Heart right ventricle (tissue), 16 donors: ENCODE results near the gene KLRF2. TPM values are rescaled to one million over a fixed set of nuclear protein-coding genes. Genes with fewer than 3 reads are reported as not detected.

ENCODE experiments used
- ATAC-seq, 8 donors: fragments of 200-7000 bp; cut with Tn5 transposase; one replicate each; pipeline ENCODE4 v1.9.1; 2020; ENCODE audit warnings: mild to moderate bottlenecking in 8 of 8, moderate library complexity in 8 of 8, moderate number of reproducible peaks in 1 of 8
- DNase-seq, 2 donors: peaks; one replicate each; pipeline ENCODE4 v3.0.0-alpha.2; 2020
- H3K27ac ChIP-seq, 10 donors: fragments of 200-600 bp; sonication (generic) in 2 of 10; one replicate each; pipeline versions ENCODE4 v1.5.0 to v1.8.0; 2020 to 2022; ENCODE audit warnings: mild to moderate bottlenecking in 3 of 10
- H3K27me3 ChIP-seq, 7 donors: fragments of 200-600 bp; one replicate each; pipeline ENCODE4 v1.8.0; 2021 to 2022; ENCODE audit warnings: mild to moderate bottlenecking in 2 of 7
- H3K36me3 ChIP-seq, 9 donors: fragments of 200-600 bp; sonication (generic) in 1 of 9; one replicate each; pipeline versions ENCODE4 v1.5.0 to v1.8.0; 2020 to 2022; ENCODE audit warnings: mild to moderate bottlenecking in 2 of 9
- H3K4me1 ChIP-seq, 9 donors: fragments of 200-600 bp; sonication (generic) in 1 of 9; one replicate each; pipeline versions ENCODE4 v1.5.0 to v1.8.0; 2020 to 2022; ENCODE audit warnings: mild to moderate bottlenecking in 4 of 9
- H3K4me3 ChIP-seq, 10 donors: fragments of 200-600 bp; sonication (generic) in 2 of 10; one replicate each; pipeline versions ENCODE4 v1.5.0 to v1.8.0; 2020 to 2022; ENCODE audit warnings: mild to moderate bottlenecking in 7 of 10, moderate library complexity in 2 of 10
- H3K9me3 ChIP-seq, 11 donors: fragments of 200-600 bp in 10 of 11; sonication (generic) in 2 of 11; one replicate each; pipeline versions ENCODE4 v1.5.0 to v1.8.0; 2013 to 2022; ENCODE audit warnings: mild to moderate bottlenecking in 2 of 11, control low read depth in 1 of 11, moderate library complexity in 1 of 11
- WGBS, 2 donors: extraction: QIAGEN DNeasy Blood & Tissue Kit; methylation state at CpG; one replicate each; pipeline ENCODE4 v1.1.7; 2013; ENCODE audit warnings: inconsistent platforms in 1 of 2; 5-methylcytosine and 5-hydroxymethylcytosine counted together
- intact Hi-C, 10 donors: fragments of 100-400 bp; cut with DNase I; formaldehyde crosslinking; loops; one replicate each; pipeline versions ENCODE4 v1.11.1 to v1.14.2; 2022
- polyA plus RNA-seq, 2 donors: library from polyadenylated mRNA; stranded (reverse); fragments of 200-250 nt; gene quantifications; one replicate each; pipeline ENCODE4 v1.2.3, GENCODE V29; 2013
- total RNA-seq, 10 donors: library from RNA; stranded (reverse); fragmentation: NEBNext Ultra II Directional in 3 of 10; extraction: Animal tissue kit (Norgen Biotek cat#: 25700) in 3 of 10; gene quantifications; one replicate each; pipeline versions ENCODE4 v1.2.1 to v1.2.4, GENCODE V29; 2021 to 2023
- TF ChIP-seq, protein P1 (sequence below), 9 donors: fragments of 200-600 bp; sonication (generic) in 2 of 9; IDR thresholded peaks; one replicate each; pipeline versions ENCODE4 v1.5.0 to v1.8.0; 2021 to 2022; ENCODE audit warnings: antibody characterized with exemption in 9 of 9, mild to moderate bottlenecking in 5 of 9, moderate library complexity in 1 of 9
- donor health status: Arrhythmogenic right ventricular cardiomyopathy.
- donor health status: ischemic (EF 13 %, LVEDD 7.1; RV severe dilation, severe dysfunction).
- donor health status: healthy with polysubstance abuse.
- donor health status: DM: no; HTN: yes; CAD: no.
- donor health status: DM: no; HTN: no; CAD: no.
- donor health status: ischemic (EF 25% LVEDD 6.9; RV normal size, moderate dysfunction).
- donor health status: ischemic (EF 25% LVEDD 5.7; RV mildly dilated, moderate dysfunction).
- donor health status: healthy.
- donor health status: DM: yes; HTN: yes; CAD: no.
- donor health status: Ischemic cardiomyopathy.
- donor health status: ischemic (EF 35%, LVEDD 5.7; RV mildly dilated, moderate dysfunction).
- donor health status: nonischemic (EF 11% LVEDD 7.7; RV severe dilation, severe dysfunction).
- donor health status: DM: yes; HTN: yes; CAD: no.
- donor health status: PGD.
- donor health status: ischemic (EF 29% LVEDD 5.4; RV normal size, mild dysfunction).
- donor health status: nonischemic (EF 23%, LVEDD 6.1; RV moderate dilation, normal function).

The KLRF2 gene
- total and polyA plus RNA-seq, 12 donors, result not detected

DNA sequence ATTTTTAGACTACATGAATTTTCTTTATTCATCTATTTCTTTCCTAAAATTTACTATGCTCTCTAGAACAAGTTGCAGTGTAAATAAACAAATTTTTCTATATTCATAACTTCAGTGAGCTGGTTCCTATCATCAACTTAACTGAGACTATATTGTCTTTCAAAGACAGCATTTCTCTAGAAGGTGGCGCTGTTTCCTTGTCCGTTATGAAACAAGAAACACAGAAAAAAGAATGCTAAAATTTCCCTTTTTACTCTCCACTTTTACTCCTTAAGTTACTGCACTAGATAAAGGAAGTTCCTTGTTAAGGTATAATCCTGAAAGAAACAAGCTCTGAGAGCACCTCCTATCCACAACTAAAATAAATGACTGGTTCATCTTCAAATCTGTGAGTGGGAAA lies 59.1 kb downstream of the KLRF2 start:
- Histone ChIP-seq H3K36me3 (no peaks in the 10 kb centered on the region), H3K4me3 (no peak overlapping the region), H3K27ac (no peak overlapping the region), H3K27me3 (peaks cover 0 to 36% (median 0%) of the 10 kb centered on the region in 7 donors), H3K4me1 (peaks cover 0 to 11% (median 0%) of the 10 kb centered on the region in 9 donors), H3K9me3 (peaks cover 0 to 3% (median 0%) of the 10 kb centered on the region in 11 donors)
- DNase-seq, result no peak
- intact Hi-C loops, result no loop called here
- TF ChIP-seq, protein P1, sequence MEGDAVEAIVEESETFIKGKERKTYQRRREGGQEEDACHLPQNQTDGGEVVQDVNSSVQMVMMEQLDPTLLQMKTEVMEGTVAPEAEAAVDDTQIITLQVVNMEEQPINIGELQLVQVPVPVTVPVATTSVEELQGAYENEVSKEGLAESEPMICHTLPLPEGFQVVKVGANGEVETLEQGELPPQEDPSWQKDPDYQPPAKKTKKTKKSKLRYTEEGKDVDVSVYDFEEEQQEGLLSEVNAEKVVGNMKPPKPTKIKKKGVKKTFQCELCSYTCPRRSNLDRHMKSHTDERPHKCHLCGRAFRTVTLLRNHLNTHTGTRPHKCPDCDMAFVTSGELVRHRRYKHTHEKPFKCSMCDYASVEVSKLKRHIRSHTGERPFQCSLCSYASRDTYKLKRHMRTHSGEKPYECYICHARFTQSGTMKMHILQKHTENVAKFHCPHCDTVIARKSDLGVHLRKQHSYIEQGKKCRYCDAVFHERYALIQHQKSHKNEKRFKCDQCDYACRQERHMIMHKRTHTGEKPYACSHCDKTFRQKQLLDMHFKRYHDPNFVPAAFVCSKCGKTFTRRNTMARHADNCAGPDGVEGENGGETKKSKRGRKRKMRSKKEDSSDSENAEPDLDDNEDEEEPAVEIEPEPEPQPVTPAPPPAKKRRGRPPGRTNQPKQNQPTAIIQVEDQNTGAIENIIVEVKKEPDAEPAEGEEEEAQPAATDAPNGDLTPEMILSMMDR (IDR thresholded peaks at IDR 0.05), result peak in 2 of 9 donors; percentile 10 to 43
- no peak for ATAC-seq
- 28 to 32% methylated on average over 2 of the region's 2 CpGs for WGBS, 2 donors

DNA sequence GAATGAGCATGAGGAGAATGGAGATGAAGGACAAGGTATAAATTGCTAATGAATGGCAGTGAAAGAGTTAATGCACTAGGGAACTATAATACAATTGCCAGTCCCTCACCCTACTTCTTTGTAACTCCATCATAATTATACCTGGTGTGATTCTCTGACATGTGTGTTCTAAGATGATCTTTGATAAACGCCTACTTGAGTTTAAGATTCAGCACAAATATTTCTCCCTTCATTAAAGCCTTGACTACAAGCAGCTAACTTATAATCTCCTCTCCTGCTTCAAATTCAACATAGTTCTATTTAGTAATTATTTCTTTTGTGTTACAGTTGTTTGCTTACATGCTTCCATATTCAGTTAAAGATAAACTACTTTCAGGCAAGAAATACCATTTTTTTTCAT lies 60.5 kb downstream of the KLRF2 start:
- Histone ChIP-seq H3K4me3 (no peak overlapping the region), H3K36me3 (no peaks in the 10 kb centered on the region), H3K27ac (no peak overlapping the region), H3K9me3 (peaks cover 0 to 3% (median 0%) of the 10 kb centered on the region in 11 donors), H3K4me1 (peaks cover 0 to 11% (median 0%) of the 10 kb centered on the region in 9 donors), H3K27me3 (peaks cover 0 to 36% (median 0%) of the 10 kb centered on the region in 7 donors)
- intact Hi-C loops, result no loop called here
- DNase-seq (no peak), ATAC-seq (no peak)
- TF ChIP-seq, protein P1 (IDR thresholded peaks at IDR 0.05), result no peak
- WGBS, 2 donors, result 88 to 90% methylated on average over 1 of the region's 1 CpG

DNA sequence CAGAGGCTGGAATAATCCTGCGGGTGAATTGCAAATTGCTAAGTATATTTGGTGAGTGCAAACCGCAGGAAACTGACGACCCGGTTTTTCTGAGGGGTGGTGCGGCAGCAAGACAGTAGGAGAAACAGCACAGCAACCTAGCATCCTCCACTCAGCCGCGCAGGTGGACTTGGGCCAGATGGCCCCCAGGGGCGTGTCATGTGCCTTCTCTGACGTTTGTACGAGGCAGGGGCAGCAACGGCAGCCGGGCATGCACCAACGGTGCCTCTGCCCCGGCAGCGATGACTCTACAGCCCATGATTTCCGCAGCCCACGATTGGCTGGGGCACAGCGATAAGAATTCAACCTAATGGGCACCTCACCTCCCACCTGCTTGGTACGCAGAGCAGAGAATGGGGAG lies 62.0 kb downstream of the KLRF2 start:
- H3K9me3 ChIP-seq, result peaks cover 0 to 3% (median 0%) of the 10 kb centered on the region in 11 donors
- H3K4me1 ChIP-seq, result peaks cover 0 to 14% (median 0%) of the 10 kb centered on the region in 9 donors
- H3K4me3 ChIP-seq, result peak overlapping the region in 1 of 10 donors; percentile 15
- no peaks in the 10 kb centered on the region for H3K36me3 ChIP-seq
- DNase-seq, result no peak
- 47 to 49% methylated on average over 19 of the region's 19 CpGs for WGBS, 2 donors
- peak overlapping the region in 1 of 10 donors; percentile 11 for H3K27ac ChIP-seq
- TF ChIP-seq, protein P1 (IDR thresholded peaks at IDR 0.05), result no peak
- H3K27me3 ChIP-seq, result peaks cover 0 to 36% (median 0%) of the 10 kb centered on the region in 7 donors
- ATAC-seq, result no peak
- intact Hi-C loops, result no loop called here

DNA sequence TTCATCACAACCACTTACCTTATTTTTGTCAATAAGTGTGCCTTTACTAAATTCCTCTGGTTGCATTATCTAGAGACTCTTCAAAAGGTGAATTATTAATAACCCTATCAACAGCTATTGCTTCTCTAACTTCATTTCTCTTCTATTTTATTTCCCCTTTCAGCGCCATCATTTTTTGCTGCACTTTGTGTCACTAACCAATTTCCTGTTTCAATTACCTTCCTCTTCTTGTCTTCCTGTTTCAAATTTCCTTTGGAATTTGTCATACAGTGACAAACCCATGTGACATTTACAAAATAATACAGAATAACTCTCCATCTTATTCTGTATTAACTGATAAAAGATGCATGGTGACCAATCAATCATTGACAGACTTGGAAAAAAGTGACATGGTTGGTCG lies 63.1 kb downstream of the KLRF2 start:
- 75 to 76% methylated on average over 2 of the region's 2 CpGs for WGBS, 2 donors
- H3K27me3 ChIP-seq, result peaks cover 0 to 32% (median 0%) of the 10 kb centered on the region in 7 donors
- intact Hi-C loops, result no loop called here
- peaks cover 0 to under 1% (median 0%) of the 10 kb centered on the region in 11 donors for H3K9me3 ChIP-seq
- peaks cover 0 to 26% (median 0%) of the 10 kb centered on the region in 9 donors for H3K4me1 ChIP-seq
- TF ChIP-seq, protein P1 (IDR thresholded peaks at IDR 0.05), result no peak
- no peaks in the 10 kb centered on the region for H3K36me3 ChIP-seq
- no peak for DNase-seq
- H3K4me3 ChIP-seq, result no peak overlapping the region
- peak overlapping the region in 1 of 10 donors; percentile 62 for H3K27ac ChIP-seq
- no peak for ATAC-seq

Other genes with a start within 250 kb of the KLRF2 start
- 1 to 10 TPM; 1.6 to 9.5 (median 3.2) TPM for gene CLEC2D, start 211.8 kb upstream of the KLRF2 start, total RNA-seq
- gene CLEC2D, start 211.8 kb upstream of the KLRF2 start, polyA plus RNA-seq, result 10 to 100 TPM in 1 of 2 donors, 1 to 10 TPM in 1; 1.2 to 15.6 TPM
- 1 to 10 TPM in 1 of 10 donors, under 1 TPM in 1, not detected in 8; 0.54 to 3.6 TPM for gene CLECL1, start 148.4 kb upstream of the KLRF2 start, total RNA-seq
- under 1 TPM in 1 of 2 donors, not detected in 1; 0.25 TPM for gene CLECL1, start 148.4 kb upstream of the KLRF2 start, polyA plus RNA-seq
- gene CD69, start 120.6 kb upstream of the KLRF2 start, total RNA-seq, result 1 to 10 TPM in 3 of 10 donors, under 1 TPM in 5, not detected in 2; 0.17 to 6.2 (median 0.50) TPM
- under 1 TPM; 0.22 to 0.55 TPM for gene CD69, start 120.6 kb upstream of the KLRF2 start, polyA plus RNA-seq
- 1 to 10 TPM in 1 of 10 donors, under 1 TPM in 3, not detected in 6; 0.19 to 1.8 (median 0.40) TPM for gene KLRF1, start 54.0 kb upstream of the KLRF2 start, total RNA-seq
- 1 to 10 TPM in 1 of 2 donors, under 1 TPM in 1; 0.19 to 2.3 TPM for gene KLRF1, start 54.0 kb upstream of the KLRF2 start, polyA plus RNA-seq
- gene CLEC2B, start 12.1 kb upstream of the KLRF2 start, total RNA-seq, result 10 to 100 TPM in 1 of 10 donors, 1 to 10 TPM in 9; 2.6 to 13.9 (median 3.8) TPM
- 10 to 100 TPM in 1 of 2 donors, 1 to 10 TPM in 1; 4.6 to 10.3 TPM for gene CLEC2B, start 12.1 kb upstream of the KLRF2 start, polyA plus RNA-seq
- not detected for gene CLEC2A, start 50.9 kb downstream of the KLRF2 start, total RNA-seq
- gene CLEC2A, start 50.9 kb downstream of the KLRF2 start, polyA plus RNA-seq, result not detected
- 1 to 10 TPM in 4 of 10 donors, under 1 TPM in 5, not detected in 1; 0.20 to 8.9 (median 0.85) TPM for gene CLEC12A, start 89.9 kb downstream of the KLRF2 start, total RNA-seq
- under 1 TPM; 0.66 to 0.94 TPM for gene CLEC12A, start 89.9 kb downstream of the KLRF2 start, polyA plus RNA-seq
- not detected for gene CLEC1B, start 117.6 kb downstream of the KLRF2 start, total RNA-seq
- under 1 TPM in 1 of 2 donors, not detected in 1; 0.04 TPM for gene CLEC1B, start 117.6 kb downstream of the KLRF2 start, polyA plus RNA-seq
- under 1 TPM in 1 of 10 donors, not detected in 9; 0.81 TPM for gene CLEC12B, start 129.1 kb downstream of the KLRF2 start, total RNA-seq
- not detected for gene CLEC12B, start 129.1 kb downstream of the KLRF2 start, polyA plus RNA-seq
- gene CLEC9A, start 149.2 kb downstream of the KLRF2 start, total RNA-seq, result under 1 TPM in 3 of 10 donors, not detected in 7; 0.15 to 0.37 (median 0.22) TPM
- under 1 TPM in 1 of 2 donors, not detected in 1; 0.04 TPM for gene CLEC9A, start 149.2 kb downstream of the KLRF2 start, polyA plus RNA-seq
- gene CLEC1A, start 217.5 kb downstream of the KLRF2 start, total RNA-seq, result 1 to 10 TPM; 1.2 to 6.6 (median 2.7) TPM
- 1 to 10 TPM; 4.3 to 4.8 TPM for gene CLEC1A, start 217.5 kb downstream of the KLRF2 start, polyA plus RNA-seq
- gene CLEC7A, start 248.7 kb downstream of the KLRF2 start, total RNA-seq, result 10 to 100 TPM in 1 of 10 donors, 1 to 10 TPM in 7, under 1 TPM in 2; 0.94 to 15.2 (median 1.8) TPM
- 1 to 10 TPM; 1.0 to 1.9 TPM for gene CLEC7A, start 248.7 kb downstream of the KLRF2 start, polyA plus RNA-seq